Neural cell (in vitro differentiated cells): Measurements from ENCODE around the gene SRP54. TPM values are rescaled to one million over a fixed set of nuclear protein-coding genes. Genes with fewer than 3 reads are reported as not detected.

Experiments used
- H2AFZ ChIP-seq: fragments of 200-600, 300-800 bp; sonication (generic), shearing (Covaris generic); 2 replicates; pipeline ENCODE4 v1.6.0; 2014; ENCODE audit warnings: low read depth, mild to moderate bottlenecking, antibody characterized with exemption, low read length, moderate library complexity
- H3F3A ChIP-seq: fragments of 200-600 bp; shearing (Covaris generic); 2 replicates; pipeline ENCODE4 v1.6.1; 2016; ENCODE audit warnings: mild to moderate bottlenecking, moderate library complexity, mixed read lengths, antibody characterized with exemption, low read length; ENCODE audit not compliant: insufficient read depth, poor library complexity, severe bottlenecking
- H3K27ac ChIP-seq: fragments of 200-600, 300-800 bp; sonication (generic), shearing (Covaris generic); 2 replicates; pipeline ENCODE4 v1.5.1; 2014; ENCODE audit warnings: mild to moderate bottlenecking, low read length, moderate library complexity
- H3K27me3 ChIP-seq: fragments of 300-800, 200-600 bp; sonication (generic), shearing (Covaris generic); 2 replicates; pipeline ENCODE4 v1.6.0; 2014; ENCODE audit warnings: mild to moderate bottlenecking, low read depth, low read length, moderate library complexity; ENCODE audit not compliant: insufficient read depth
- H3K36me3 ChIP-seq: fragments of 300-800, 200-600 bp; sonication (generic), shearing (Covaris generic); 2 replicates; pipeline ENCODE4 v1.5.1; 2014; ENCODE audit warnings: mild to moderate bottlenecking, antibody characterized with exemption, low read length, moderate library complexity; ENCODE audit not compliant: insufficient read depth
- H3K4me2 ChIP-seq: fragments of 300-800, 200-600 bp; sonication (generic), shearing (Covaris generic); 2 replicates; pipeline ENCODE4 v1.6.0; 2014; ENCODE audit warnings: mild to moderate bottlenecking, low read length
- H3K4me3 ChIP-seq: fragments of 300-800, 200-600 bp; sonication (generic), shearing (Covaris generic); 2 replicates; pipeline ENCODE4 v1.5.1; 2014; ENCODE audit warnings: mild to moderate bottlenecking, low read length, moderate library complexity
- H3K79me2 ChIP-seq: fragments of 200-600 bp; shearing (Covaris generic); replicated peaks from 2 replicates; pipeline ENCODE4 v1.6.0; 2014; ENCODE audit warnings: mild to moderate bottlenecking, low read length, moderate library complexity; ENCODE audit not compliant: insufficient read depth
- H3K9ac ChIP-seq: fragments of 300-800, 200-600 bp; sonication (generic), shearing (Covaris generic); 2 replicates; pipeline ENCODE4 v1.6.1; 2016; ENCODE audit warnings: mild to moderate bottlenecking, low read length, mixed read lengths
- H3K9me2 ChIP-seq: fragments of 200-600 bp; shearing (Covaris generic); 2 replicates; pipeline ENCODE4 v1.6.1; 2016; ENCODE audit warnings: mild to moderate bottlenecking, low read length, mixed read lengths; ENCODE audit not compliant: insufficient read depth
- H3K9me3 ChIP-seq: fragments of 200-600, 300-800 bp; sonication (generic), shearing (Covaris generic); 2 replicates; pipeline ENCODE4 v1.6.1; 2016; ENCODE audit warnings: mild to moderate bottlenecking, mixed run types, low read length, moderate library complexity, mixed read lengths
- H4K20me1 ChIP-seq: fragments of 200-600 bp; shearing (Covaris generic); 2 replicates; pipeline ENCODE4 v1.6.1; 2016; ENCODE audit warnings: mild to moderate bottlenecking, mixed run types; ENCODE audit not compliant: insufficient read depth
- EP300 ChIP-seq: fragments of 450-650 bp; conservative IDR thresholded peaks from 2 replicates; pipeline ENCODE4 v1.6.1; 2014; ENCODE audit warnings: antibody characterized with exemption, mild to moderate bottlenecking, moderate library complexity; ENCODE audit not compliant: poor library complexity, severe bottlenecking
- EZH2 ChIP-seq: fragments of 200-600, 300-800 bp; shearing (Covaris generic), sonication (generic); IDR thresholded peaks from 2 replicates; pipeline ENCODE4 v1.6.1; 2014; ENCODE audit warnings: antibody characterized with exemption, low read length, borderline replicate concordance, mild to moderate bottlenecking; ENCODE audit not compliant: insufficient read depth, poor library complexity, severe bottlenecking
- MXI1 ChIP-seq: fragments of 450-650 bp; conservative IDR thresholded peaks from 2 replicates; pipeline ENCODE4 v1.6.1; 2014; ENCODE audit warnings: antibody characterized with exemption, mild to moderate bottlenecking; ENCODE audit not compliant: poor library complexity, severe bottlenecking
- POLR2AphosphoS5 ChIP-seq: IDR thresholded peaks from 2 replicates; pipeline ENCODE4 v1.6.1; 2012
- RAD21 ChIP-seq: fragments of 450-650 bp; conservative IDR thresholded peaks from 2 replicates; pipeline ENCODE4 v1.6.1; 2014; ENCODE audit warnings: antibody characterized with exemption, mild to moderate bottlenecking, moderate library complexity
- SMC3 ChIP-seq: fragments of 450-650 bp; conservative IDR thresholded peaks from 2 replicates; pipeline ENCODE4 v1.6.1; 2014; ENCODE audit warnings: antibody characterized with exemption, mild to moderate bottlenecking, moderate library complexity; ENCODE audit not compliant: poor library complexity
- TAF1 ChIP-seq: IDR thresholded peaks from 2 replicates; pipeline ENCODE4 v1.6.1; 2012; ENCODE audit warnings: low read depth
- polyA plus RNA-seq: library from polyadenylated mRNA; depleted of rRNA; stranded (reverse); fragments of >200 nt; gene quantifications from 2 replicates; pipeline ENCODE4 v1.2.3, GENCODE V29; 2014
- TF ChIP-seq, protein P1 (sequence below): IDR thresholded peaks from 2 replicates; pipeline ENCODE4 v1.6.1; 2012; ENCODE audit warnings: borderline replicate concordance
- TF ChIP-seq, protein P2 (sequence below): fragments of 450-650 bp; IDR thresholded peaks from 2 replicates; pipeline ENCODE4 v1.5.1; 2014; ENCODE audit warnings: antibody characterized with exemption, mild to moderate bottlenecking, moderate library complexity; ENCODE audit not compliant: poor library complexity, severe bottlenecking

The SRP54 gene
- polyA plus RNA-seq, 1 donor from 2014 or later: 110 TPM

DNA sequence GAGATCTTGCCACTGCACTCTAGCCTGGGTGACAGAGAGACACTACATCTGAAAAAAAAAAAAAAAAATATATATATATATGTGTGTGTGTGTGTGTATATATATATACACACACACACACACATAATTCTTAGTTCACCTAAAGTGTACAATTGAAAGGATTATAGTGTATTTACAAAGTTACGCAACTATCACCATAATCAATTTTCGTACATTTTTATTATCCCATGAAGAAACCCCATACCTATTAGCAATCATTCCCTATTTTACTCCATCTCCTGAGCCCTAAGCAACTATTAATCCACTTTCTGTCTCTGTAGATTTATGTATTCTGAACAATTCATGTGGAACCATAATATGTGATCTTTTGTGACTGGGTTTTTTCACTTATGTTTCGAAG, 4.4 kb downstream of the SRP54 start:
- Histone ChIP-seq H3K4me2 (no peak overlapping the region), H4K20me1 (no peaks in the 10 kb centered on the region), H2AFZ (no peak overlapping the region), H3K27ac (no peak overlapping the region), H3F3A (peaks cover under 1% of the 10 kb centered on the region), H3K4me3 (no peak overlapping the region), H3K9ac (no peak overlapping the region), H3K9me3 (no peaks in the 10 kb centered on the region), H3K9me2 (no peaks in the 10 kb centered on the region), H3K79me2 (peaks cover 49% of the 10 kb centered on the region), H3K27me3 (no peaks in the 10 kb centered on the region), H3K36me3 (no peaks in the 10 kb centered on the region)
- TF ChIP-seq RAD21 (no peak), POLR2AphosphoS5 (no peak), EZH2 (no peak), SMC3 (no peak), MXI1 (no peak), EP300 (no peak), TAF1 (no peak)
- TF ChIP-seq, protein P1, sequence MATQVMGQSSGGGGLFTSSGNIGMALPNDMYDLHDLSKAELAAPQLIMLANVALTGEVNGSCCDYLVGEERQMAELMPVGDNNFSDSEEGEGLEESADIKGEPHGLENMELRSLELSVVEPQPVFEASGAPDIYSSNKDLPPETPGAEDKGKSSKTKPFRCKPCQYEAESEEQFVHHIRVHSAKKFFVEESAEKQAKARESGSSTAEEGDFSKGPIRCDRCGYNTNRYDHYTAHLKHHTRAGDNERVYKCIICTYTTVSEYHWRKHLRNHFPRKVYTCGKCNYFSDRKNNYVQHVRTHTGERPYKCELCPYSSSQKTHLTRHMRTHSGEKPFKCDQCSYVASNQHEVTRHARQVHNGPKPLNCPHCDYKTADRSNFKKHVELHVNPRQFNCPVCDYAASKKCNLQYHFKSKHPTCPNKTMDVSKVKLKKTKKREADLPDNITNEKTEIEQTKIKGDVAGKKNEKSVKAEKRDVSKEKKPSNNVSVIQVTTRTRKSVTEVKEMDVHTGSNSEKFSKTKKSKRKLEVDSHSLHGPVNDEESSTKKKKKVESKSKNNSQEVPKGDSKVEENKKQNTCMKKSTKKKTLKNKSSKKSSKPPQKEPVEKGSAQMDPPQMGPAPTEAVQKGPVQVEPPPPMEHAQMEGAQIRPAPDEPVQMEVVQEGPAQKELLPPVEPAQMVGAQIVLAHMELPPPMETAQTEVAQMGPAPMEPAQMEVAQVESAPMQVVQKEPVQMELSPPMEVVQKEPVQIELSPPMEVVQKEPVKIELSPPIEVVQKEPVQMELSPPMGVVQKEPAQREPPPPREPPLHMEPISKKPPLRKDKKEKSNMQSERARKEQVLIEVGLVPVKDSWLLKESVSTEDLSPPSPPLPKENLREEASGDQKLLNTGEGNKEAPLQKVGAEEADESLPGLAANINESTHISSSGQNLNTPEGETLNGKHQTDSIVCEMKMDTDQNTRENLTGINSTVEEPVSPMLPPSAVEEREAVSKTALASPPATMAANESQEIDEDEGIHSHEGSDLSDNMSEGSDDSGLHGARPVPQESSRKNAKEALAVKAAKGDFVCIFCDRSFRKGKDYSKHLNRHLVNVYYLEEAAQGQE: no peak
- TF ChIP-seq, protein P2, sequence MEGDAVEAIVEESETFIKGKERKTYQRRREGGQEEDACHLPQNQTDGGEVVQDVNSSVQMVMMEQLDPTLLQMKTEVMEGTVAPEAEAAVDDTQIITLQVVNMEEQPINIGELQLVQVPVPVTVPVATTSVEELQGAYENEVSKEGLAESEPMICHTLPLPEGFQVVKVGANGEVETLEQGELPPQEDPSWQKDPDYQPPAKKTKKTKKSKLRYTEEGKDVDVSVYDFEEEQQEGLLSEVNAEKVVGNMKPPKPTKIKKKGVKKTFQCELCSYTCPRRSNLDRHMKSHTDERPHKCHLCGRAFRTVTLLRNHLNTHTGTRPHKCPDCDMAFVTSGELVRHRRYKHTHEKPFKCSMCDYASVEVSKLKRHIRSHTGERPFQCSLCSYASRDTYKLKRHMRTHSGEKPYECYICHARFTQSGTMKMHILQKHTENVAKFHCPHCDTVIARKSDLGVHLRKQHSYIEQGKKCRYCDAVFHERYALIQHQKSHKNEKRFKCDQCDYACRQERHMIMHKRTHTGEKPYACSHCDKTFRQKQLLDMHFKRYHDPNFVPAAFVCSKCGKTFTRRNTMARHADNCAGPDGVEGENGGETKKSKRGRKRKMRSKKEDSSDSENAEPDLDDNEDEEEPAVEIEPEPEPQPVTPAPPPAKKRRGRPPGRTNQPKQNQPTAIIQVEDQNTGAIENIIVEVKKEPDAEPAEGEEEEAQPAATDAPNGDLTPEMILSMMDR: no peak

DNA sequence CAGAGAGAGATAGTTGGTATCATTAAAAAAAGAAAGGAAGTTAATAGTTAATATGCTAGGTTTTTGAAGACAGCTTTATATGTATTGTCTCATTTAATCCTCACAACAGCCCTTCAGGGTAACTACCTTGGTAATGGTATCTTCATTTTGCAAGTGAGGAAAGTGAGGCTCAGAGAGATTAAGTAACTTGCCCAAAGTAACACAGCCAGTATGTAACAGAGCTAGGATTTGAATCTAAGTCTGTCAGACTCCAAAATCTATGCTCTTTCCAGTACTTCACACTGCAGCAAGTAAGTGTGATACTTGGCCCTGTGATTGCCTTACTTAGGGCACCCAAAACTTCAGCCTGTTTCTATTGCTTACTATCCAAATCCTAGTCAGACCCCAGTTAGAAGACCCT, 7.0 kb downstream of the SRP54 start:
- TF ChIP-seq, protein P2: no peak
- TF ChIP-seq EP300: no peak
- no peak for TF ChIP-seq TAF1
- no peak for TF ChIP-seq POLR2AphosphoS5
- no peak for TF ChIP-seq SMC3
- TF ChIP-seq MXI1: no peak
- TF ChIP-seq EZH2: no peak
- TF ChIP-seq RAD21: no peak
- TF ChIP-seq, protein P1: no peak
- Histone ChIP-seq H3K9me2 (no peaks in the 10 kb centered on the region), H3F3A (no peaks in the 10 kb centered on the region), H3K27ac (no peak overlapping the region), H3K9ac (no peak overlapping the region), H3K9me3 (no peaks in the 10 kb centered on the region), H2AFZ (no peak overlapping the region), H3K27me3 (no peaks in the 10 kb centered on the region), H4K20me1 (no peaks in the 10 kb centered on the region), H3K4me2 (no peak overlapping the region), H3K79me2 (peaks cover 40% of the 10 kb centered on the region), H3K36me3 (no peaks in the 10 kb centered on the region), H3K4me3 (no peak overlapping the region)
